ENCODE results near the gene SOS1.

DNA sequence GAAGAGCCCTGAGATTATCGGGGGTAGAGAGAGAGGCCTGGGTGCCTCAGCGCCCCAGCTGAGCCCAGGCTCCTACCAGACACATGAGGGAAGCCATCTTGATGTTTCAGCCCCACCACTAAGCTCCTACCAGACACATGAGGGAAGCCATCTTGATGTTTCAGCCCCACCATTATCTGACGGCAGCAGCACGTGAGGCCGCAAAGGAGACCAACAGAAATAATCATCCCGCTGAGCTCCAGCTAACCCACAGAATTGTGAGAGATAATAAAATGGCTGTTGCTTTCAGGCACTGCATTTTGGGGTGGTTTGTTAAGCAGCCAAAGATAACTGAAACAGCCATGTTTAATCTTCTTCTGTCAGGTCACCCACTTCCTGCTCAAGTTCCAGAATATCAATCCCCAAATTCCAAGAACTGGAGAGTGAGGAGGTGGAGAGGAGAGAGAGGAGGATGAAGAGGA is 29.3 kb upstream of the SOS1 start:
- TF ChIP-seq, protein P1, sequence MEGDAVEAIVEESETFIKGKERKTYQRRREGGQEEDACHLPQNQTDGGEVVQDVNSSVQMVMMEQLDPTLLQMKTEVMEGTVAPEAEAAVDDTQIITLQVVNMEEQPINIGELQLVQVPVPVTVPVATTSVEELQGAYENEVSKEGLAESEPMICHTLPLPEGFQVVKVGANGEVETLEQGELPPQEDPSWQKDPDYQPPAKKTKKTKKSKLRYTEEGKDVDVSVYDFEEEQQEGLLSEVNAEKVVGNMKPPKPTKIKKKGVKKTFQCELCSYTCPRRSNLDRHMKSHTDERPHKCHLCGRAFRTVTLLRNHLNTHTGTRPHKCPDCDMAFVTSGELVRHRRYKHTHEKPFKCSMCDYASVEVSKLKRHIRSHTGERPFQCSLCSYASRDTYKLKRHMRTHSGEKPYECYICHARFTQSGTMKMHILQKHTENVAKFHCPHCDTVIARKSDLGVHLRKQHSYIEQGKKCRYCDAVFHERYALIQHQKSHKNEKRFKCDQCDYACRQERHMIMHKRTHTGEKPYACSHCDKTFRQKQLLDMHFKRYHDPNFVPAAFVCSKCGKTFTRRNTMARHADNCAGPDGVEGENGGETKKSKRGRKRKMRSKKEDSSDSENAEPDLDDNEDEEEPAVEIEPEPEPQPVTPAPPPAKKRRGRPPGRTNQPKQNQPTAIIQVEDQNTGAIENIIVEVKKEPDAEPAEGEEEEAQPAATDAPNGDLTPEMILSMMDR (IDR thresholded peaks at IDR 0.05; ENCODE audit: low read depth, low read length): no peak
- no peak for TF ChIP-seq POLR2A (IDR thresholded peaks at IDR 0.05; ENCODE audit: extremely low read depth, insufficient read length)
- TF ChIP-seq MYC (IDR thresholded peaks at IDR 0.05; ENCODE audit: low read depth, low read length): no peak
- TF ChIP-seq, protein P2, sequence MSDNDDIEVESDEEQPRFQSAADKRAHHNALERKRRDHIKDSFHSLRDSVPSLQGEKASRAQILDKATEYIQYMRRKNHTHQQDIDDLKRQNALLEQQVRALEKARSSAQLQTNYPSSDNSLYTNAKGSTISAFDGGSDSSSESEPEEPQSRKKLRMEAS (IDR thresholded peaks at IDR 0.05; ENCODE audit: low read depth, low read length): no peak
